ENCODE measurements around the gene INTS11.

Gene INTS11

DNA sequence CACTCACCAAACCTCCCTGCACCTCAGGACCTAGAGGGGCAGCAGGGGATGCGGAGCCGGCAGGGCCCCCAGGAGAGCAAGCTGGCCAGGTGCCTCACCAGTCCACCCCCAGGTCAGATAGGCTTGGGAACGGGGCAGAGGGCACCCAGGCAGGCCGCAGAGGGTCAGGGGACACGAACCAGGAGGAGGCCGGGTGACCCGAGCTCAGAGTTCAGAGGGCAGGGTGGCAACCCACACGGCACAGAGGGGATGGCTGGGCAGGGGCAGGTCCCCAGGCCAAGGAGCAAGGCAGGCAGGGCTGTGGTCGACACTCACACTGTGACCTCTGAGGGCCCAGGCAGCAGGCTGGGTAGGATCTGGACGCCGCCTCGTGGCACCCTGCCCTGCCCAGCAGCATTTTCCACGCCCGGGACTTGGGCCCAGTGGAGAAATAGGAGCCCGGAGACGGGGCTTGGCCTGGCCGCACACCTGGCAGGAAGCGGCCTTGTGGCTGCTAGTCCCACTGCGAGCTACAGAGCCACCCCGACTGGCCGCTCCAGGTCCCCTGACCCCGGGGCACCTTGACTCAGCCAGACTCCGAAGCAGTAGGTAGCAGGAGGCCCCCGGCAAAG lies 19.5 kb upstream of the INTS11 start:
- DNase-seq: no peak

DNA sequence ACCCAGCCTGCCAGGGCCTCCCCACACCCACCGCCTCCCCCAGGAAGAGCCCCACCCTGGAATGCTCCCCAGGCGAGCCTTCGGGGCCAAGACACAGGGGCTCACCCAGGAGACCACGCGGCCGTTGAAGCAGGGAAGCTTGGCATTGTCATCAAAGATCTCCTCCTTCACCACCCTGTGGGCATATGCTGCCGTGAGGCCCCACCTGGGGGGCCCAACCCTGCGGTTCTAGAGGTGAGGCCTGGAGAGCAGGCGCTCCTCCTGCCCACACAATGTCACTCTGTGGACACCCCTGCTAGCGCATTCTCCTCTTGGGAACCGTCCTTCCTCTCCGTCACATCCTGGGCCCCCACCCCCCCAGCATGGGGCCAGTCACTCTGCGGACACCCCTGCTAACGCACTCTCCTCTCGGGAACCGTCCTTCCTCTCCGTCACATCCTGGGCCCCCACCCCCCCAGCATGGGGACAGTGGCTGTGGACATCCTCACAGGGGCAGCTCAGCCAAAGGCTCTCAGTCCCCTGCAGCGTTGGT lies 18.2 kb upstream of the INTS11 start:
- no peak for DNase-seq

DNA sequence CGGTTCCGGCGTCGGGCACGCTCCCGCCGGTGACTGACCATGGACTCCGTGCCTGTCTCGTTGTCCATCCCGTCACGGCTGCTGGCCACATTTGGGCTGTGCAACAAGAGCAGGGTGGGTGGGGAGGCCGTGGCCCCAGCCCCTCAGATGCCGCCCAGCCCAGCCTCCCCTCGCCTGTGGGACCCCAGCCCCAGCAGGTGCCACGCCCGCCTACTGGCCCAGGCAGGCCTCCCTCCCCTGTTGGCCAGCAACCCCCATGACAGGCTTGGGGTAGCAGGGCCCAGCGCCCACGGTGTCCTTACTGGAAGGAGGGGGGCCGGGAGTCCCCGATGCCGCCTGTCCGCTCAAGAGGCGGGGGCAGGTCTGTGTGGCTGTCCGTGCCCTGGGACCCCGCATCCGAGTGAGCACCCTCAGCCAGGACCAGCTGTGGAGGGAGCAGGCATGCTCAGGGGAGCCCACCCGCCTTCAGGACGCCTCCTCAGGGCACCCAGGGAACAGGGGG lies 17.7 kb upstream of the INTS11 start:
- no peak for DNase-seq

DNA sequence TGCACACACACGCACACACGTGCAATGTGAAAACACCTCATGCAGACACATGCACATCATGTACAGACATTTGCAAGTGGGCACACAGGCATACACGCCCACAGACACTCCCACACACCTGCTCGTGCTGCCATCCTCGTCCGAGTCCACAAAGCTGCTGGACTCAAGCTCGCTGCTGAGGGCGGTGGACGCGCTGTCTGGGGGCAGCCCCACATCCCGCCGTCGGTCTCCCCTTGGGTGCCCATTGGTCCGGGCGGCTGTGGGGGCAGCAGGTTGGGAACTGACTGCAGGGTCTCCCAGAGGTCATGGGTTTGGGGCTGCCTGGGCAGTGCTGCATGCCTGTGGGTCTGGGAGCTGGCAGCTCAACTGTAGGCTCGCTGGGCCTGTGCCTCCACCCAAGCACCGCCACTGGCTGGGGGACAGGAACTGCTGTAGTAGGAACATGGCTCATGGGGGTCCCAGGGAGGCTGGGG lies 17.1 kb upstream of the INTS11 start:
- DNase-seq: no peak

DNA sequence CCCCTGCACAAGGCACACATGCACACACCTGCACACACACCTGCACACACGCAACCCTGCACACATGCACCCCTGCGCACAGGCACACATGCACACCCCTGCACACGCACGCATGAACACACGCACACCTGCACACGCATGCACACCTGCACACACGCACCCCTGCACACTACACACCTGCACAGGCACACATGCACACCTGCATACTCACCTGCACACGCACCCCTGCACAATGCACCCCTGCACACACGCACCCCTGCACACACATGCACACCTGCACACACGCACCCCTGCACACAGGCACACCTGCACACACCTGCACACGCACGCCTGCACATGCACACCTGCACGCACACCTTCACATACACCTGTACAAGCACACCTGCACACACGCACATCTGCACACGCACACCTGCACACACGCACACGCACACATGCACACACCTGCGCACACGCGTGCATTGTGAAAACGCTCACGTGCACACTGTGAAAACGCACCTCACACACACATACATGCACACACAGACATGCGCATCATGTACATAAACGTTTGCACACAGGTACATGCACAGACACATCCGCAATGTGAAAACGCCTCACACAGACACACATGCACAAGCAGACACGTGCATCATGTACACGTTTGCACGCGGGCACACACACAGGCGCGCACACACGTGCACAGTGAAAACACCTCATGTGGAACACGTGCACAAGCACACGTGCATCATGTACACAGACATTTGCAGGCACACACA lies 16.5 kb upstream of the INTS11 start:
- no peak for DNase-seq

DNA sequence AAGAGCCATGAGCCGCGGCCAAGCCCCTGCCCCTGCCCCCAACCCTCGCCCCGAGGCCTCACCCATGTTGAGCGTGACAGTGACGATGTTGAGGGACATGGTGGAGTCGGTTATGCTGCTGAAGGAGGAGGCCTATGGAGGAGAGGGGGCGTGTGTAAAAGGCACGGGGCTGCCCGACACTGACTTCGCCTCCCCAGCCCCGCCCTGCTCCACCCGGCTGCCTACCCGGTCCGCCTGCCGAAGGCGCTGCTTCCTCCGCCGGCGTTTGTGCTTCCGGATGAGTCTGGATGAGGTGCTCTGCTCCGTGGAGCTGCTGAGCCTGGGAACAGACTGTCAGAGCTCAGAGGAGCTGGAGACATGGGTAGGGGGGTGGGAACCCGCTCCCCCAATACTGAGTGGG lies 15.7 kb upstream of the INTS11 start:
- no peak for DNase-seq

DNA sequence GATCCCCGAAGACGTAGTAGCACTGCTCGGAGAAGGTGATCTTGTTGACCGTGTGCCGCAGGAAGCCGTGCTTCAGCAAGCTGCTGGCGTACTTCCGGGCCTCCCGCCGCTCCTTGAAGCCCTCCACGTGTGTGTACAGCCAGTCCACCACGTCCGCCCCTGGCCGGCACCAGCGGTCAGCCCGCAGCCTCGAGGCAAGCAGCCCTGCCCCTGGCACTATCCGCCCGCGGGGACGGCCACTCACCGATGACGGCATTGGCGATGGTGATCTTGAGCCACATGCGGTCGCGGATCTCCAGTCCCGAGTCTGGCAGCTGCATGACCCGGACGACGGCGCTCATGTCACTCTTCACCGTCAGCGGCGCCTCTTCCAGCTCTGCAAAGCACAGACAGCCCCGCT lies 13.8 kb upstream of the INTS11 start:
- DNase-seq: no peak

DNA sequence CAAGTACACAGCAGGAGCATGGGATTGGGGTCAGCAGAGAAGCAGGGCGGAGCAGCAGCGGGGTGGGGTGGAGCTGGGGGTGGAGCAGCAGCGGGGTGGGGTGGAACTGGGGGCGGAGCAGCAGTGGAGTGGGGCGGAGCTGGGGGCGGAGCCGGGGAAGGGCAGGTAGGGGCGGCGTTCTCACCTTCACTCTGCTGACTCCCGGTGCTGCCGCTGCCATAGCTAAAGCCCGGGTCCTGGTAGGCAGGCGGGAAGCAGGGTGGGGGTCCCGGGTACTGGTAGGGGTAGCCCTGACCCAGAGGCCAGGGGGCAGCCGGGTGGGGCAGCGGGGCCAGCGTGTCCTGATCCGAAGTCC lies 13.3 kb upstream of the INTS11 start:
- DNase-seq: no peak

DNA sequence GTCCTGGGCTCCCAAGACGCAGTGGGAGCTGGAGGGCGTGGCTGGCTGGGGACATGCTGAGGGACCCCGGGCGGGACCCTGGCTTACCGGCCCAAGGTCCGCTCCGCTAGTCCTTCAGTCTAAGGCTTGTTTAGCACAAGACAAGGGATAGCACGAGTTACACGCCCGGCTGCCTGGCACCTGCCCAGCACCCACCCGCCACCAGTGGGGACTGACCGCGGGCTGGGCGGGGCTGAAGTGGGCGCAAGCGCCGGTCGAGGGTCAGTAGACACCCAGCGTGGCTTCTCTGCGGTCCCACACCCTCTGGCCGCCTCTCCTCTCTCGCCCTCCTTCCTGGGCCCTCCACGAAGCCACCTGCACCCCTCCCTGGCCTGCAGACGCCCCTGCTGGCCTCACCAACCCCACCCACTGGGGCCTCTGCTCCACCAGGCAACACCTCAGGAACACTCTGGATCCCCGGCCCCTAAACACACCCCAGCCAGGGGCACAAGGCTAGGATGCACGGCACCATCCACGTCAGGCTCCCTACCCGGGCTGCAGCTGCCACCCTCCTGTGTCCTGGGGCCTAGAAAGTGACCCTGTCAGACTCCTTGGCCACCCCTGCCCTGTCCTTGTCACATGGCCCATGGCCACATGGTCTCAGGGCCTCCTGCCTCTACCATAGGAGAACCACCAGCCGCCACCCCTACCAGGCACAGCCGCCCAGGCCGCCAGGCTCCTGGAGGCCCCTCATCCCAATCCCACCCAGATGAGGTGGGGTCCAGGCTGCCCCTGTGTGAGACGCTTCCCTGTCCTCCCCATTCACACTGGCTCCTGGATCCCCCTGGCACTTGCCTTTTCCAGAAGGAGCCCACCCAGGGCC lies 12.7 kb upstream of the INTS11 start:
- DNase-seq: no peak

DNA sequence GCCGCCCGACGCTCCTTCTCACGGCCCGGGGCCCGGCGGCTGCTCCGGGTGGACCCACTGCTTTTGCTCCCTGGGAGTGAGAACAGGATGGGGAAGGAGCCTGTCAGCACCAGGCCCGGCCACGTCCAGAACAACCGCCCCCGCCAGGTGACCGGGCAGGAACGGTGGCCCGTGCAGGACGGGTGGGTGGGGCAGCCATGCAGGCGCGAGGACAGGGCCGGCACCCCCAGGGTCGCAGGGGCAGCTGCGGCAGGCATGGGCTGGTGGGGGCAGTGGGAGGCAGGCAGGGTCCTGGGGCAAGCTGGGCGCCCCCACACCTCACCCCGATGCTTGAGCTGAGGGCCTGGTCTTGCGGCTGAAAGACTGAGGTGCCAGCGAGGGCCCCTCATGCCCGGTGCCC lies 12.0 kb upstream of the INTS11 start:
- DNase-seq: no peak

DNA sequence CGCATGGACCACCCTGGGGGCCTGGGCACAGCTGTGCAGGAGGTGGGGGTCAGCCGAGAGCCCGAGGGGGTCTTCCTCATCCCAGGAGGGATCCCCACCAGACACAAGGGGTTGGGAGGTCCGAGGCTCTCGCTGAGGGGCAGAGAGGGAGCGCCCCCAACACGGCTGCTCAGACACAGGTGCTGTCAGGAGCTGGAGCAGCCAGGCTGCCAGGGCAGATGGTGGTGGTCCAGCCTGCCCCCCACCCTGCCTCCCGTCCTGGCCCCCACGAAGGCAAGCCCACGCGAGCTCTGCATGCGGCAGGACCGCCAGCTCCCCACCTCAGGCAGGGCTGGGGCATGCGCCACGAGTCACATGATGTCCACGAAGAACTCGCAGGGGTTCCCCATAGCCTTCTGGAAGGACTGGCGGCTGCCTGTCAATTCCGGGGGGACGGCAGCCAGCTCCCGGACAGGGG lies 11.4 kb upstream of the INTS11 start:
- DNase-seq: no peak

DNA sequence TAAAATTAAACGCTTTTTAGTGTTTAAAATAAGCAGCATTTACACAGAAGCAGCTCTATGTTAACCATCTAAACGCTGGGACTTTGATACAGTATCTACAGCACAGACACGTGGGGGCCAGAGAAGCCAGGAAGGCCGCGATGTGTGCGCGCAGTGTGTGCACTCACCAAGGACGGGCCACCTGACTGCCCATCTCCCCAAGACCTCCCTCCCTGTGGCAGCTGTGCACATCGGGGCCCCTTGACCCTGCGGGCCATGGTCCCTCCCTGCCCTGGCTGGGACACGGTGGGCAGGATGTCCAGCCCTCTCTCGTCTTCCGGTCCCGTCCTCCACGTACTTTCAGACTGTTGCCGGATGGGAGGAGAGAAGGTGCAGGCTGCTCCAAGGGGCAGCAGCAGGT lies 10.8 kb upstream of the INTS11 start:
- no peak for DNase-seq

DNA sequence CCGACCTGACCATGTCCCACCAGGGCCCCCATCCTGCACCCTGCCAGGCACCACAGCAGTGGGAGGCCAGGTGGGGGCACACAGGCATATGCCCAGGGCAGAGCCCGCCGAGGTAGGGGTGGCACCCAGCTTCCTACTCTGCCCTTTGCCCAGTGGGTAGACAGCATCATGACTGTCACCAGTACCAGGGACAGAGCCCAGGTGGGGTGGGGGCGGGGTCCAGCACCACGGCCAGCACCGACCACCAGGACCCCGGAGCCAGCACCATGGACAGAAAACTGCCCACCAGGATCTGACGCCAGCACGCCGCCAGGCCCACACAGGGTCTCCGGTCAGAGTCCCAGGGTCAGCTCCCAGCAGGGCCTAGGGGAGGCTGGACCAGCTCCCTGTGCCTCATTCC lies 10.4 kb upstream of the INTS11 start:
- DNase-seq: no peak

DNA sequence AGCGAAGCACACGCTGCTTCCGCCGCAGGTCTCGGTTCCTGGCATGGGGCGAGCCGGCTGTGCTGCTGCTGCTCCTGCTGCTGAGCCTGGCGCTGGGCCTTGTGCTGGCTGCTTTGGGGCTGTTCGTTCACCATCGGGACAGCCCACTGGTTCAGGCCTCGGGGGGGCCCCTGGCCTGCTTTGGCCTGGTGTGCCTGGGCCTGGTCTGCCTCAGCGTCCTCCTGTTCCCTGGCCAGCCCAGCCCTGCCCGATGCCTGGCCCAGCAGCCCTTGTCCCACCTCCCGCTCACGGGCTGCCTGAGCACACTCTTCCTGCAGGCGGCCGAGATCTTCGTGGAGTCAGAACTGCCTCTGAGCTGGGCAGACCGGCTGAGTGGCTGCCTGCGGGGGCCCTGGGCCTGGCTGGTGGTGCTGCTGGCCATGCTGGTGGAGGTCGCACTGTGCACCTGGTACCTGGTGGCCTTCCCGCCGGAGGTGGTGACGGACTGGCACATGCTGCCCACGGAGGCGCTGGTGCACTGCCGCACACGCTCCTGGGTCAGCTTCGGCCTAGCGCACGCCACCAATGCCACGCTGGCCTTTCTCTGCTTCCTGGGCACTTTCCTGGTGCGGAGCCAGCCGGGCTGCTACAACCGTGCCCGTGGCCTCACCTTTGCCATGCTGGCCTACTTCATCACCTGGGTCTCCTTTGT lies 9.2 kb upstream of the INTS11 start:
- no peak for DNase-seq

DNA sequence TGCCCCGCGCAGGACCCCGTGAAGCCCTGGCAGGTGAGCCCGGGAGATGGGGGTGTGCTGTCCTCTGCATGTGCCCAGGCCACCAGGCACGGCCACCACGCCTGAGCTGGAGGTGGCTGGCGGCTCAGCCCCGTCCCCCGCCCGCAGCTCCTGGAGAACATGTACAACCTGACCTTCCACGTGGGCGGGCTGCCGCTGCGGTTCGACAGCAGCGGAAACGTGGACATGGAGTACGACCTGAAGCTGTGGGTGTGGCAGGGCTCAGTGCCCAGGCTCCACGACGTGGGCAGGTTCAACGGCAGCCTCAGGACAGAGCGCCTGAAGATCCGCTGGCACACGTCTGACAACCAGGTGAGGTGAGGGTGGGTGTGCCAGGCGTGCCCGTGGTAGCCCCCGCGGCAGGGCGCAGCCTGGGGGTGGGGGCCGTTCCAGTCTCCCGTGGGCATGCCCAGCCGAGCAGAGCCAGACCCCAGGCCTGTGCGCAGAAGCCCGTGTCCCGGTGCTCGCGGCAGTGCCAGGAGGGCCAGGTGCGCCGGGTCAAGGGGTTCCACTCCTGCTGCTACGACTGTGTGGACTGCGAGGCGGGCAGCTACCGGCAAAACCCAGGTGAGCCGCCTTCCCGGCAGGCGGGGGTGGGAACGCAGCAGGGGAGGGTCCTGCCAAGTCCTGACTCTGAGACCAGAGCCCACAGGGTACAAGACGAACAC lies 8.5 kb upstream of the INTS11 start:
- no peak for DNase-seq

DNA sequence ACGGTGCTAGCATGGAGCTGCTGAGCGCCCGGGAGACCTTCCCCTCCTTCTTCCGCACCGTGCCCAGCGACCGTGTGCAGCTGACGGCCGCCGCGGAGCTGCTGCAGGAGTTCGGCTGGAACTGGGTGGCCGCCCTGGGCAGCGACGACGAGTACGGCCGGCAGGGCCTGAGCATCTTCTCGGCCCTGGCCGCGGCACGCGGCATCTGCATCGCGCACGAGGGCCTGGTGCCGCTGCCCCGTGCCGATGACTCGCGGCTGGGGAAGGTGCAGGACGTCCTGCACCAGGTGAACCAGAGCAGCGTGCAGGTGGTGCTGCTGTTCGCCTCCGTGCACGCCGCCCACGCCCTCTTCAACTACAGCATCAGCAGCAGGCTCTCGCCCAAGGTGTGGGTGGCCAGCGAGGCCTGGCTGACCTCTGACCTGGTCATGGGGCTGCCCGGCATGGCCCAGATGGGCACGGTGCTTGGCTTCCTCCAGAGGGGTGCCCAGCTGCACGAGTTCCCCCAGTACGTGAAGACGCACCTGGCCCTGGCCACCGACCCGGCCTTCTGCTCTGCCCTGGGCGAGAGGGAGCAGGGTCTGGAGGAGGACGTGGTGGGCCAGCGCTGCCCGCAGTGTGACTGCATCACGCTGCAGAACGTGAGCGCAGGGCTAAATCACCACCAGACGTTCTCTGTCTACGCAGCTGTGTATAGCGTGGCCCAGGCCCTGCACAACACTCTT lies 7.7 kb upstream of the INTS11 start:
- DNase-seq: no peak

DNA sequence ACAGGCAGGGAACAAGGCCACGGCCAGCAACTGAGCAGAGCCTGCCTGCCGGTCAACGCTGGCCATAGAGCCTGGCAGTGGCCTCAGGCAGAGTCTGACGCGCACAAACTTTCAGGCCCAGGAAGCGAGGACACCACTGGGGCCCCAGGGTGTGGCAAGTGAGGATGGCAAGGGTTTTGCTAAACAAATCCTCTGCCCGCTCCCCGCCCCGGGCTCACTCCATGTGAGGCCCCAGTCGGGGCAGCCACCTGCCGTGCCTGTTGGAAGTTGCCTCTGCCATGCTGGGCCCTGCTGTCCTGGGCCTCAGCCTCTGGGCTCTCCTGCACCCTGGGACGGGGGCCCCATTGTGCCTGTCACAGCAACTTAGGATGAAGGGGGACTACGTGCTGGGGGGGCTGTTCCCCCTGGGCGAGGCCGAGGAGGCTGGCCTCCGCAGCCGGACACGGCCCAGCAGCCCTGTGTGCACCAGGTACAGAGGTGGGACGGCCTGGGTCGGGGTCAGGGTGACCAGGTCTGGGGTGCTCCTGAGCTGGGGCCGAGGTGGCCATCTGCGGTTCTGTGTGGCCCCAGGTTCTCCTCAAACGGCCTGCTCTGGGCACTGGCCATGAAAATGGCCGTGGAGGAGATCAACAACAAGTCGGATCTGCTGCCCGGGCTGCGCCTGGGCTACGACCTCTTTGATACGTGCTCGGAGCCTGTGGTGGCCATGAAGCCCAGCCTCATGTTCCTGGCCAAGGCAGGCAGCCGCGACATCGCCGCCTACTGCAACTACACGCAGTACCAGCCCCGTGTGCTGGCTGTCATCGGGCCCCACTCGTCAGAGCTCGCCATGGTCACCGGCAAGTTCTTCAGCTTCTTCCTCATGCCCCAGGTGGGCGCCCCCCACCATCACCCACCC lies 6.9 kb upstream of the INTS11 start, which contains the start of gene TAS1R3:
TSS of gene TAS1R3 (plus strand) at position 213 of the 898 bp plus-strand sequence. CDS start at position 279, 66 bp downstream.
- DNase-seq: no peak

DNA sequence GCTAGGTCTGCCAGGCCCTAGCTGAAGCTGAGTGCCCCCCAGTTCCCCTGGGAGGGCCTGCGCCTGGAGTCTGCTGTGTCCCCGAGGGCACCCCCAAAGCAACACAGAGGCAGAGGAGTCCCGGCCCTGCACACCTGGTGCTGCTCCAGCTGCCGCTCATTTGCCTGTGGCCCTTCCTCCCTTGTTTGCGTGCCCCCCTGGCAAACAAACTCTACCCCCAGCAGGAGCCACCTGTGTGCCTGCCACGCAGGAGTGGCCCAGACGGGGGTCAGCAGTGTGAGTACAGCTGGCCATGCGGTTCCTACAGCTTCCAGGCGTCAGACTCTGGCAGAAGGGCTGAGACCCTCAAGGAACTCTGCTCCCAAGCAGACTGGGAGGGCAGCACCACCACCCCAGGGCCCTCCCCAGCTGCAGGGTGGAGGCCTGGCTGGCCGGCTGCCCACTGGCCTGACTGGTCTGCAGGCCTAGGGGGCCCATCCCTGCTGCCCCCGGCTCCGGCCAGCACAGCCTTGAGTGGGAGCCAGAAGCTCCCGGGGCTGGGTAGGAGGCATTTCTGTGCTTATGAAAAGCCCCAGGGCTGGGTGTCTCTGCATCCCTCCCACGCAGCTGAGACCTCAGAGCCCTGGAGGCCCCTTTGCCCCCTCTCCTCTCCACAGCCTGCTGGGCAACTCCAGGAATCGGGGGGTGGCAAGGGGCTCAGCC lies 6.1 kb upstream of the INTS11 start:
- no peak for DNase-seq

All from activated effector memory CD4-positive, alpha-beta T cell treated with Interleukin-2 at 50 U/mL for 16 hours (primary cell).